BJ (cell line): ENCODE measurements around the gene SBNO1. TPM values are rescaled to one million over a fixed set of nuclear protein-coding genes. Genes with fewer than 3 reads are reported as not detected.
"Not testable (repeated sequence)": the region's sequence is repeated elsewhere in the genome, so short reads cannot be mapped to it uniquely, and the experiment has no call there.

Source experiments
- CTCF ChIA-PET: fragments of 350-600 bp; formaldehyde crosslinking; extraction: SDS; loops from one replicate; lab custom pipeline; 2021; ENCODE audit warnings: antibody characterized with exemption, inconsistent platforms; lab: Yijun Ruan, JAX
- POLR2A ChIA-PET: fragments of 300-600 bp; sonication (Branson Sonifier 250); formaldehyde crosslinking; extraction: SDS; loops from one replicate; lab custom pipeline; 2021; ENCODE audit warnings: antibody characterized with exemption; lab: Charles Lee
- DNase-seq: peaks from one replicate; pipeline ENCODE4 v3.0.0-alpha.2; 2011; ENCODE audit warnings: low read depth
- H3K27me3 ChIP-seq: 2 replicates; pipeline ENCODE4 v1.6.0; 2011; ENCODE audit warnings: low read length; ENCODE audit not compliant: control insufficient read depth, insufficient read depth
- H3K36me3 ChIP-seq: 2 replicates; pipeline ENCODE4 v1.5.1; 2011; ENCODE audit warnings: low read length; ENCODE audit not compliant: control insufficient read depth, insufficient read depth
- H3K4me3 ChIP-seq: 2 replicates; pipeline ENCODE4 v1.5.1; 2011; ENCODE audit warnings: low read depth, mild to moderate bottlenecking, control low read depth, low read length
- polyA plus RNA-seq: library from polyadenylated mRNA; depleted of rRNA; stranded (reverse); fragments of >200 nt; gene quantifications from 2 replicates; pipeline ENCODE4 v1.2.3, GENCODE V29; 2011
- TF ChIP-seq, protein P1 (sequence below): IDR thresholded peaks from 2 replicates; pipeline ENCODE4 v1.5.1; 2011; ENCODE audit warnings: low read depth, mild to moderate bottlenecking, control low read depth, inconsistent platforms, low read length, moderate library complexity; ENCODE audit not compliant: insufficient read depth

The SBNO1 gene
- polyA plus RNA-seq, 1 experiment, result 4.8 TPM

DNA sequence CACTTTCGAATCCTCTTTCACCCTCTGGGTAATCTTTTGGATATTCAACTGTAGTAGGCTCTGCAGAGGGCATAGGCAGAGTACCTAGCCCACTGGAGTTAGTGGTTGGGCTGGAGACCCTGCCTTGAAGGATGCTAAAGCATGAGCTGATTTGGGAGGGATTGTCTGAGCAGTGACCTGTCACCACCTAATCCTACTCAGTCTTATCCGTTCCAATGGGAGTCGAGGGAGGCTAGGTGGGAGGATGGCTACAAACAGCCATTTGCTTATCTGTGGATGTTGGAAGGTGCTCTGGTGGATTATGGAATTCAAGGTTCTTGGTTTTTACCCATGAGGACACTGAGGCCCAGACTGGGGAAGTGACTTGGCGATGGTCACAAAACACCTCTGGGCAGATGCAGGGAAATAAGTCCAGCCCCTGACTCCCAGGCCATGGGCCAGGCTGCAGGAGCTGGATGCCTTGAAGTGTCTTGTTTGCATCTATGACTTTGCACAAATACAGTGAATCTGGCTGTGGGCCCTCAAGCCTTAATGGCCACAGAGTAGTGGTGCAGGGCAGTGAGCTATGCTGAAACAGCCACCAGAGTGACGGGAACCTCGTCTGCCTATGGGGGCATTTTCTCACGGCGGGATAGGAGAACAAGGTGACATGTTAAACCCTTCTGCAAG lies 23.0 kb upstream of the SBNO1 start:
- TF ChIP-seq, protein P1, sequence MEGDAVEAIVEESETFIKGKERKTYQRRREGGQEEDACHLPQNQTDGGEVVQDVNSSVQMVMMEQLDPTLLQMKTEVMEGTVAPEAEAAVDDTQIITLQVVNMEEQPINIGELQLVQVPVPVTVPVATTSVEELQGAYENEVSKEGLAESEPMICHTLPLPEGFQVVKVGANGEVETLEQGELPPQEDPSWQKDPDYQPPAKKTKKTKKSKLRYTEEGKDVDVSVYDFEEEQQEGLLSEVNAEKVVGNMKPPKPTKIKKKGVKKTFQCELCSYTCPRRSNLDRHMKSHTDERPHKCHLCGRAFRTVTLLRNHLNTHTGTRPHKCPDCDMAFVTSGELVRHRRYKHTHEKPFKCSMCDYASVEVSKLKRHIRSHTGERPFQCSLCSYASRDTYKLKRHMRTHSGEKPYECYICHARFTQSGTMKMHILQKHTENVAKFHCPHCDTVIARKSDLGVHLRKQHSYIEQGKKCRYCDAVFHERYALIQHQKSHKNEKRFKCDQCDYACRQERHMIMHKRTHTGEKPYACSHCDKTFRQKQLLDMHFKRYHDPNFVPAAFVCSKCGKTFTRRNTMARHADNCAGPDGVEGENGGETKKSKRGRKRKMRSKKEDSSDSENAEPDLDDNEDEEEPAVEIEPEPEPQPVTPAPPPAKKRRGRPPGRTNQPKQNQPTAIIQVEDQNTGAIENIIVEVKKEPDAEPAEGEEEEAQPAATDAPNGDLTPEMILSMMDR, result no peak
- Histone ChIP-seq H3K36me3 (peaks cover 11% of the 10 kb centered on the region), H3K4me3 (no peak overlapping the region), H3K27me3 (no peaks in the 10 kb centered on the region)
- POLR2A ChIA-PET, result no interaction called here
- no peak for DNase-seq
- CTCF ChIA-PET, result interaction anchor here (1.2 kb wide), 1 partner anchor 195 kb away, joined by 3 read pairs; no protein-coding TSS in a partner anchor

DNA sequence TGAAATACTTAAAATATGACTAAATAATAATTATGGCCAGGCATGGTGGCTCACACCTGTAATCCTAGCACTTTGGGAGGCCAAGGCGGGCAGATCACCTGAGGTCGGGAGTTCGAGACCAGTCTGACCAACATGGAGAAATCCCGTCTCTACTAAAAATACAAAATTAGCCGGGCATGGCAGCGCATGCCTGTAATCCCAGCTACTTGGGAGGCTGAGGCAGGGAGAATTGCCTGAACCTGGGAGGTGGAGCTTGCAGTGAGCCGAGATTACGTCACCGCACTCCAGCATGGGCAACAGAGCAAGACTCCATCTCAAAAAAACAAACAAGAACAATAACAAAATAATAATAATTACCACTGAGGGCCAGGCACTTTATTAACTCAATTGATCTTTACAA lies 20.9 kb upstream of the SBNO1 start:
- H3K27me3 ChIP-seq, DNase-seq, H3K4me3 ChIP-seq, POLR2A ChIA-PET, H3K36me3 ChIP-seq: not testable (repeated sequence)
- CTCF ChIA-PET, result interaction anchor here (2.0 kb wide), 1 partner anchor 20 kb away, joined by 5 read pairs; the partner anchor contains the start of gene SBNO1

DNA sequence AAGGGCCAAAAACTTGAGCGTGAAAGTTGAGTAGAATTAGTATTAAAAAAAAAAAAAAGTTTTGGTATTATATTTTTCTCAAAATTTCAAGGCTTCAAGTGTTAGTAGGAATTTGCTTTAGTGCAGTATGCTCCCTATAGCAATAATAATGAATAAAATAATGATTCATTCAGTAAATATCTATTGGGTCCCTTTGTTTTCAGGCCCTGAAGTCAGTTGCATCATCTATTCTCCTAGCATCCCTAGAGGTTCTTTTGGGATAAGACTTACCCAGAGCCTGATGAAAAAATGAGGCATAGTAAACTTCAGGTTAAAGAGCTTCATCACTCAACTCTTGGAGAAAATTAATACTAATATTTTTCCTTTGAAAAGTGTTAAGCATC lies 20.3 kb upstream of the SBNO1 start:
- TF ChIP-seq, protein P1, result no peak
- Histone ChIP-seq H3K27me3 (no peaks in the 10 kb centered on the region), H3K36me3 (no peaks in the 10 kb centered on the region; the same call in 1 of the 2 replicates), H3K4me3 (peak overlapping the region; percentile 89)
- ChIA-PET POLR2A (no interaction called here), CTCF (interaction anchor here (2.0 to 2.1 kb wide), 2 partner anchors 19 to 20 kb away, joined by 5 to 17 read pairs; partner anchors contain the start of gene SBNO1)
- DNase-seq, result no peak

DNA sequence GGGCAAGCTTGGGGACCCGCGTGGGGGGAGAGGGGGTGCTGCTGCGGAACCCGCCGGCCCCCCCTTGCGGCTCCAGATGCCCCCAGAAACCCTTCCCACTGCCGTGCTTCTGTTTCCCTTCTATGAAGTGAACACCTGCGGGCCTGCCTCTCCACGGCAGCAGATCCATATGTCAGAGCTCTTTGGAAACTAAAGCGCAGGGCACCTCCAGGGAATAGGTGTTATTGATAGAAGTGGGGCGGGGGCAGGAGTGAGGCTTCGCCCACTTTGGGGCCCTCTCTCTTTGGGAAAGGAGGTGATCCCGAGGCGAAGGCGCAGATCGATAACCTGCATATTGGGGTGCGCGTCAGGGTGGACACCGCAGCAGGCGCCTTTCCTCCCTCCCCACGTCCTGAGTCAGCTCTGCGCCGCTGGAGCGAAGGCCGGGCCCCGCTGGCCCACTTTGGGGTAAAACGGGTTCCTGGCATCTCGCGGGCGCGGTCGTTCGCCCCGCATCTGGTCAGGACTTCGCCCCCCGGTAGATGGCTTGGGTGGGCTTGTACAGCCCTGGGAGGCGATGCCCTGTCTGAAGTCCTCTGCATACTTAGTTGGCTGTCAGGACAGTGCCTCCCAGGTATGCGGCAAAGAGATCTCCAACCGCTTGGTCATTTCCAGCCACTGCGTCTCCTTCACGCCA lies 19.8 kb upstream of the SBNO1 start:
- Histone ChIP-seq H3K27me3 (no peaks in the 10 kb centered on the region), H3K36me3 (no peaks in the 10 kb centered on the region), H3K4me3 (peak overlapping the region; percentile 89)
- no peak for DNase-seq
- TF ChIP-seq, protein P1, result no peak
- CTCF ChIA-PET, result interaction anchor here (0.6 to 2.1 kb wide), 7 partner anchors 14 to 341 kb away, joined by 3 to 17 read pairs (median 3); partner anchors contain the start of genes RILPL1 and SBNO1
- POLR2A ChIA-PET, result interaction anchor here (0.6 to 1.7 kb wide), 3 partner anchors 13 to 26 kb away, joined by 3 to 8 read pairs (median 4); no protein-coding TSS in a partner anchor

DNA sequence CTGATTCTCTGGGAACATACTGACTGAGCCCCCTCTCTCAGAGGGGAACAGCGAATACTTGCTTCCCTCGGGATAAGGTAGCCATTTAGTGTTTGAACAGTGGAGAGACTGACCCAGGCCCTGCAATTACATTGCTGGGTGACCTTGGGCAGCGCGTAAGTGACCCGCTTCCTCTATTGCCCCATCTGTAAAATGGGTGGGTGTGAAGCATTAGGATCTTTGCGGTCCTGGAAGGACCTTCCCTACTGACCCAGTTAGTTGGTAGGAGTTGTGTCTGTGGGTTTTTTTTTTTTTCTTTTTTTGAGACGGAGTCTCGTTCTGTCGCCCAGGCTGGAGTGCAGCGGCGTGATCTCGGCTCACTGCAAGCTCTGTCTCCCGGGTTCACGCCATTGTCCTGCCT lies 18.0 kb upstream of the SBNO1 start:
- no peak for DNase-seq
- TF ChIP-seq, protein P1, result no peak
- ChIA-PET POLR2A (no interaction called here), CTCF (interaction anchor here (0.9 to 2.1 kb wide), 3 partner anchors 17 to 199 kb away, joined by 5 to 17 read pairs (median 8); partner anchors contain the start of gene SBNO1)
- Histone ChIP-seq H3K4me3 (no peak overlapping the region), H3K27me3 (no peaks in the 10 kb centered on the region), H3K36me3 (no peaks in the 10 kb centered on the region)
